Measurements from ENCODE around the gene FOXF1.
A peak's percentile ranks its signal among the peaks of the same experiment; 100 is the strongest.

Gene FOXF1

GRCh38 chr16:86559802-86560305 is 49.5 kb downstream of the FOXF1 start:
- in situ Hi-C loops (cut with HindIII; ENCODE audit: low sequenced_read_pairs), result loop anchor here (25.0 kb wide), 1 partner anchor 502 kb away; no protein-coding TSS in a partner anchor
- H3K4me3 ChIP-seq (ENCODE audit: low read depth, low read length), result no peak overlapping the region
- DNase-seq (ENCODE audit: low read depth, low spot score), result no peak
- no peak for TF ChIP-seq CTCF (IDR thresholded peaks at IDR 0.05; ENCODE audit: low read depth, low read length)

GRCh38 chr16:86562356-86562755 is 52.0 kb downstream of the FOXF1 start:
- TF ChIP-seq CTCF (IDR thresholded peaks at IDR 0.05; ENCODE audit: low read depth, low read length), result no peak
- no peak overlapping the region for H3K4me3 ChIP-seq (ENCODE audit: low read depth, low read length)
- in situ Hi-C loops (cut with HindIII; ENCODE audit: low sequenced_read_pairs), result loop anchor here (25.0 kb wide), 1 partner anchor 500 kb away; no protein-coding TSS in a partner anchor
- no peak for DNase-seq (ENCODE audit: low read depth, low spot score)

- H3K4me3 ChIP-seq (ENCODE audit: low read depth, low read length), result peak overlapping the region; percentile 41
- in situ Hi-C loops (cut with HindIII; ENCODE audit: low sequenced_read_pairs), result loop anchor here (25.0 kb wide), 1 partner anchor 499 kb away; no protein-coding TSS in a partner anchor
These were observed 53.4 kb downstream of the FOXF1 start for GRCh38 chr16:86563469-86564345.

More at GRCh38 chr16:86563469-86564345, 53.4 kb downstream of the FOXF1 start:
- DNase-seq (ENCODE audit: low read depth, low spot score), result peak; percentile 95
- TF ChIP-seq CTCF (IDR thresholded peaks at IDR 0.05; ENCODE audit: low read depth, low read length), result peak; percentile 100
